B cell (primary cell): ENCODE data around the gene MCTP1. TPM values are rescaled to one million over a fixed set of nuclear protein-coding genes. Genes with fewer than 3 reads are reported as not detected.

Source experiments
- ATAC-seq: fragments of 200-7000 bp; cut with Tn5 transposase; one replicate; pipeline ENCODE4 v1.10.0; 2021; ENCODE audit warnings: low read depth, mild to moderate bottlenecking, moderate number of reproducible peaks, moderate library complexity
- CTCF ChIA-PET: fragments of 350-600 bp; sonication (Branson Sonifier 250); formaldehyde crosslinking; loops from one replicate; lab custom pipeline; 2021; ENCODE audit warnings: antibody characterized with exemption, inconsistent platforms; lab: Charles Lee
- POLR2A ChIA-PET: fragments of 350-600 bp; sonication (Branson Sonifier 250); formaldehyde crosslinking; loops from one replicate; lab custom pipeline; 2021; ENCODE audit warnings: antibody characterized with exemption; lab: Charles Lee
- DNase-seq: peaks from one replicate; pipeline ENCODE4 v3.0.0; 2013
- H2AFZ ChIP-seq: 2 replicates; pipeline ENCODE4 v1.6.1; 2012; ENCODE audit warnings: mild to moderate bottlenecking, low read depth, low read length; ENCODE audit not compliant: insufficient read depth, poor library complexity, severe bottlenecking
- H3K27ac ChIP-seq, 2 donors: 1 replicate in 1 of 2; 2 replicates in 1 of 2; pipeline ENCODE4 v1.5.1; 2012 to 2013; ENCODE audit warnings: low read length in 2 of 2, mild to moderate bottlenecking in 2 of 2, moderate library complexity in 1 of 2
- H3K27me3 ChIP-seq, 4 experiments: fragments of 200-600 bp in 1 of 4; sonication (generic) in 1 of 4; replicated peaks in 1 of 4; 1 replicate in 2 of 4; 2 replicates in 2 of 4; pipeline versions ENCODE4 v1.6.1 to v1.7.0; 2013 to 2016; ENCODE audit warnings: low read length in 3 of 4, mild to moderate bottlenecking in 2 of 4, mixed read lengths in 1 of 4, moderate library complexity in 1 of 4; ENCODE audit not compliant: insufficient read depth in 4 of 4, control insufficient read depth in 3 of 4; ENCODE audit errors: control extremely low read depth in 1 of 4
- H3K36me3 ChIP-seq, 2 experiments: replicated peaks in 1 of 2; 1 replicate in 1 of 2; 2 replicates in 1 of 2; pipeline versions ENCODE4 v1.6.1 to v1.7.1; 2013; ENCODE audit warnings: low read length in 1 of 2; ENCODE audit not compliant: insufficient read depth in 2 of 2, control insufficient read depth in 1 of 2; ENCODE audit errors: control extremely low read depth in 1 of 2, extremely low read depth in 1 of 2
- H3K4me1 ChIP-seq, 2 donors: fragments of 200-600 bp in 1 of 2; sonication (generic) in 1 of 2; 1 replicate in 1 of 2; 2 replicates in 1 of 2; pipeline versions ENCODE4 v1.5.1 to v1.6.1; 2013 to 2017; ENCODE audit warnings: low read length in 2 of 2; ENCODE audit not compliant: control insufficient read depth in 2 of 2, insufficient read depth in 2 of 2
- H3K4me2 ChIP-seq: replicated peaks from 2 replicates; pipeline ENCODE3; 2012; ENCODE audit warnings: mild to moderate bottlenecking, low read depth, low read length; ENCODE audit not compliant: poor library complexity, severe bottlenecking
- H3K4me3 ChIP-seq, 5 experiments: fragments of 200-600 bp in 1 of 5; sonication (generic) in 1 of 5; 1 replicate in 3 of 5; 2 replicates in 2 of 5; pipeline versions ENCODE4 v1.5.1 to v1.7.0; 2011 to 2016; ENCODE audit warnings: low read length in 4 of 5, mild to moderate bottlenecking in 4 of 5, low read depth in 2 of 5, control low read depth in 1 of 5, moderate library complexity in 1 of 5; ENCODE audit not compliant: insufficient read depth in 1 of 5; ENCODE audit errors: control extremely low read depth in 1 of 5, extremely low read depth in 1 of 5
- H3K79me2 ChIP-seq: fragments of 200-600 bp; sonication (generic); one replicate; pipeline ENCODE4 v1.6.0; 2016; ENCODE audit warnings: low read length; ENCODE audit not compliant: control insufficient read depth, insufficient read depth
- H3K9ac ChIP-seq: fragments of 200-600 bp; sonication (generic); 2 replicates; pipeline ENCODE4 v1.6.1; 2017; ENCODE audit warnings: mild to moderate bottlenecking, low read length, moderate library complexity
- H3K9me3 ChIP-seq, 3 donors: one replicate each; pipeline versions ENCODE4 v1.6.1 to v1.7.1; 2013; ENCODE audit warnings: low read length in 2 of 3; ENCODE audit not compliant: control insufficient read depth in 2 of 3, insufficient read depth in 1 of 3; ENCODE audit errors: control extremely low read depth in 1 of 3
- H4K20me1 ChIP-seq: 2 replicates; pipeline ENCODE4 v1.6.0; 2012; ENCODE audit warnings: mild to moderate bottlenecking, low read length; ENCODE audit not compliant: insufficient read depth, control insufficient read depth, poor library complexity, severe bottlenecking
- H3K27ac Mint-ChIP-seq: one replicate; pipeline ENCODE4 v1.8.0; 2021; ENCODE audit warnings: mixed read lengths
- H3K27me3 Mint-ChIP-seq: one replicate; pipeline ENCODE4 v1.8.0; 2021; ENCODE audit warnings: mixed read lengths
- H3K4me1 Mint-ChIP-seq: one replicate; pipeline ENCODE4 v1.8.0; 2021; ENCODE audit warnings: mixed read lengths
- H3K4me3 Mint-ChIP-seq: one replicate; pipeline ENCODE4 v1.8.0; 2021; ENCODE audit warnings: mixed read lengths
- H3K9me3 Mint-ChIP-seq: one replicate; pipeline ENCODE4 v1.8.0; 2022; ENCODE audit warnings: mixed read lengths; ENCODE audit not compliant: insufficient read depth
- EZH2 ChIP-seq: IDR thresholded peaks from 2 replicates; pipeline ENCODE4 v1.6.1; 2012; ENCODE audit warnings: borderline replicate concordance, low read depth, mild to moderate bottlenecking, moderate library complexity, low read length; ENCODE audit not compliant: insufficient read depth, poor library complexity, severe bottlenecking
- WGBS: methylation state at CpG from one replicate; pipeline ENCODE4 v1.1.5; 2013; ENCODE audit warnings: missing lambda C conversion rate; ENCODE audit not compliant: insufficient coverage; 5-methylcytosine and 5-hydroxymethylcytosine counted together
- intact Hi-C: fragments of 100-400 bp; cut with micrococcal nuclease; formaldehyde crosslinking; loops from one replicate; pipeline ENCODE4 v1.10.0; 2022
- polyA plus RNA-seq: library from polyadenylated mRNA; depleted of rRNA; stranded (reverse); fragments of >200 nt; gene quantifications from 2 replicates; pipeline ENCODE4 v1.2.3, GENCODE V29; 2012
- total RNA-seq, 2 donors: library from RNA; stranded (reverse); fragments of 120-200 nt in 1 of 2; gene quantifications; 1 replicate in 1 of 2; 2 replicates in 1 of 2; pipeline versions ENCODE4 v1.2.3 to v1.2.4, GENCODE V29; 2013 to 2022
- TF ChIP-seq, protein P1 (sequence below): fragments of 200-600 bp; IDR thresholded peaks from one replicate; pipeline ENCODE4 v1.8.0; 2022; ENCODE audit warnings: antibody characterized with exemption, mild to moderate bottlenecking

Gene MCTP1
- total and polyA plus RNA-seq, 2 donors (not counting 1 experiment from before 2014, with no cell fraction given), result 0.42 to 2.5 TPM

DNA sequence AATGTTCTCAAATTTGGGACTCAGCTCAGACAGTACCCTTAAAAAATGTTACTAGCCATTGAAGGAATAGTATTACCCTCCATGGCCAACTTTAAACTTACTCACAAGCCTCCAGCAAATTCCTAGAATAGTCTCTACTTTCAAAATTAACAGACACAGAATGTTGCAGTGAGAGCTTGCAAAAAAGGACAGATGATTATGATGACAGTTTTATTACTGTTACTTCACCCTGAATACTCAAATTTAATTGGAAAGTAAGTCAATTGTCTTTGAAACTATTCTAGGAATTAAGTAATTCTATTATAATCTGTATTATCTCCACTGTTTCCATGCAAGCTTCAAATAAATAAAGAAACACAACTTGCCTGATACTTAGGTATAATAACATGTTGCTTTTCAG lies 378.1 kb downstream of the MCTP1 start:
- Histone ChIP-seq H3K9me3 (no peaks in the 10 kb centered on the region), H3K27ac (no peak overlapping the region), H3K4me2 (no peak overlapping the region), H3K36me3 (no peaks in the 10 kb centered on the region), H2AFZ (no peak overlapping the region), H3K27me3 (no peaks in the 10 kb centered on the region), H3K4me1 (no peaks in the 10 kb centered on the region), H3K9ac (no peak overlapping the region), H4K20me1 (no peaks in the 10 kb centered on the region), H3K4me3 (no peak overlapping the region), H3K79me2 (no peaks in the 10 kb centered on the region)
- TF ChIP-seq EZH2, result no peak
- TF ChIP-seq, protein P1, sequence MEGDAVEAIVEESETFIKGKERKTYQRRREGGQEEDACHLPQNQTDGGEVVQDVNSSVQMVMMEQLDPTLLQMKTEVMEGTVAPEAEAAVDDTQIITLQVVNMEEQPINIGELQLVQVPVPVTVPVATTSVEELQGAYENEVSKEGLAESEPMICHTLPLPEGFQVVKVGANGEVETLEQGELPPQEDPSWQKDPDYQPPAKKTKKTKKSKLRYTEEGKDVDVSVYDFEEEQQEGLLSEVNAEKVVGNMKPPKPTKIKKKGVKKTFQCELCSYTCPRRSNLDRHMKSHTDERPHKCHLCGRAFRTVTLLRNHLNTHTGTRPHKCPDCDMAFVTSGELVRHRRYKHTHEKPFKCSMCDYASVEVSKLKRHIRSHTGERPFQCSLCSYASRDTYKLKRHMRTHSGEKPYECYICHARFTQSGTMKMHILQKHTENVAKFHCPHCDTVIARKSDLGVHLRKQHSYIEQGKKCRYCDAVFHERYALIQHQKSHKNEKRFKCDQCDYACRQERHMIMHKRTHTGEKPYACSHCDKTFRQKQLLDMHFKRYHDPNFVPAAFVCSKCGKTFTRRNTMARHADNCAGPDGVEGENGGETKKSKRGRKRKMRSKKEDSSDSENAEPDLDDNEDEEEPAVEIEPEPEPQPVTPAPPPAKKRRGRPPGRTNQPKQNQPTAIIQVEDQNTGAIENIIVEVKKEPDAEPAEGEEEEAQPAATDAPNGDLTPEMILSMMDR, result no peak
- H3K4me1 Mint-ChIP-seq, result no peaks in the 10 kb centered on the region
- DNase-seq, result no peak
- intact Hi-C loops, result no loop called here
- no peaks in the 10 kb centered on the region for H3K27me3 Mint-ChIP-seq
- no peak overlapping the region for H3K27ac Mint-ChIP-seq
- ATAC-seq, result no peak
- ChIA-PET POLR2A (no interaction called here), CTCF (no interaction called here)
- no peak overlapping the region for H3K4me3 Mint-ChIP-seq
- H3K9me3 Mint-ChIP-seq, result no peaks in the 10 kb centered on the region

DNA sequence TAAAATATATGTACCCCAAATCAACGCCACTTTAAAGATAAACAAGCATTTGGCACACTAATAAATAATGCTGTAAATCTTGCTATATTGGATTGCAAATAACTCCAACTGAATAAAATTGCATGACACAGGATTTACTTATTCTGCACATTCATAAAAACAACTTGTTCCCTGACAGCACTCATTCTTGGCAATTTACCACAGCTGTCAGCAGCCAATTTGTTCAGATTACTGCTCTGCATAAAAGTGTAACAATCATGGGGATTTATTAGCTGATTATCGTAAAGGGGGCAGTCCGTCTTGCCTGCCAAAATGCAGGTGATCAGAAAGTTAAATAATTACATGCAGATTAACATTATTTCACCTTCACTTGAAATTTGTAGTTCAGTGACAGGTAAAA lies 381.2 kb downstream of the MCTP1 start:
- CTCF ChIA-PET, result interaction anchor here (0.7 kb wide), 1 partner anchor 20 kb away, joined by 3 read pairs; no protein-coding TSS in a partner anchor
- WGBS, result no CpG with 5 or more reads among the region's 3 CpGs
- Histone ChIP-seq H3K9ac (no peak overlapping the region), H3K36me3 (no peaks in the 10 kb centered on the region), H3K9me3 (no peaks in the 10 kb centered on the region), H3K4me2 (no peak overlapping the region), H3K79me2 (no peaks in the 10 kb centered on the region), H3K4me3 (no peak overlapping the region), H2AFZ (no peak overlapping the region), H3K4me1 (no peaks in the 10 kb centered on the region), H4K20me1 (no peaks in the 10 kb centered on the region), H3K27ac (no peak overlapping the region), H3K27me3 (no peaks in the 10 kb centered on the region)
- TF ChIP-seq EZH2, result no peak
- TF ChIP-seq, protein P1, result no peak
- Mint-ChIP-seq H3K27me3 (no peaks in the 10 kb centered on the region), H3K4me1 (no peaks in the 10 kb centered on the region), H3K27ac (no peak overlapping the region), H3K4me3 (no peak overlapping the region), H3K9me3 (no peaks in the 10 kb centered on the region)
- DNase-seq (no peak), ATAC-seq (no peak)
- intact Hi-C loops, result no loop called here
- POLR2A ChIA-PET, result no interaction called here
